NK-92 (cell line): ENCODE results near the gene ELAVL3.
"Not testable (repeated sequence)": the region's sequence is repeated elsewhere in the genome, so short reads cannot be mapped to it uniquely, and the experiment has no call there.

Experiments used
- DNase-seq: peaks from one replicate; lab custom pipeline; 2025; ENCODE audit not compliant: unreplicated experiment; lab: John Stamatoyannopoulos, UW

ELAVL3 gene

DNA sequence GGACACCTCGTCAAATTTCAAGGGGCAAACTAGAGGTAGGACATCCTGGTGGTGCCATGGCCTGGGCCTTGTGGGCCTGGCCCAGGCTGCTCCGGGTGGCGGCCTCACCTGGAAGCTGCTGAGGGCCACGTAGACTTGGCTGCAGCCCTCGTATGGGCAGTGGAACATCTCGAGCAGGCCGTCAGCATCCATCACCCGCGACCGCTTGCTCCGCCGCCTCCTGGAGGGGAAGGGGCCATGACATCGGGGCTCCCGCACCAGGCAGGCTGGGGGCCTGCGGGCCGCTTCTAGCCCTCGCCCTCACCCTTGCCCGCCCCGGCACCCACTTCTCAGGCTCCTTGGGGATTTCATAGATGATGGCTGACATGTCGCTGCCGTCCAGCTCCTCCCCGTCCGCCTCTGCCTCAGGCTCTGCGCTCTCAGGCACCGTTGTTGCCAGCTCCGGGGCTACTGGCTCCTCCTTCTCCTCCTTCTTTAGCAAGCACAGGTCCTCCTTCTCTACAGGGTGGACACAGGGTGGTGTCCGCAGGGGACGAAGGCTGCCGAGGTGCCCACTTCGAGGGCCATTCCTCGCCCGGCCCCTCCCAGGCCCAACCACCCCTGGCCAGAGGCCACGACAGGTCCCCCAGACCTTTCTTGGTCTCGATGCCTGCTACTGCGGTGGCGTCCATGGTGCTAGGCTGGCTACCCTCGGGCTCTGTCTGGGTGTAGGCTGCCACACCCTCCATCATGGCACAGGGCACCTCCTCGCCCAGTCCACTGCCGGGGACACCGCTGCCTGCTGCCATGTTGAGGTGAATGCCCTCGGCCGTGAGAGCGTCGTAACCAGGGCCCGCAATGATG, 6.0 kb upstream of the ELAVL3 start:
- no peak for DNase-seq

DNA sequence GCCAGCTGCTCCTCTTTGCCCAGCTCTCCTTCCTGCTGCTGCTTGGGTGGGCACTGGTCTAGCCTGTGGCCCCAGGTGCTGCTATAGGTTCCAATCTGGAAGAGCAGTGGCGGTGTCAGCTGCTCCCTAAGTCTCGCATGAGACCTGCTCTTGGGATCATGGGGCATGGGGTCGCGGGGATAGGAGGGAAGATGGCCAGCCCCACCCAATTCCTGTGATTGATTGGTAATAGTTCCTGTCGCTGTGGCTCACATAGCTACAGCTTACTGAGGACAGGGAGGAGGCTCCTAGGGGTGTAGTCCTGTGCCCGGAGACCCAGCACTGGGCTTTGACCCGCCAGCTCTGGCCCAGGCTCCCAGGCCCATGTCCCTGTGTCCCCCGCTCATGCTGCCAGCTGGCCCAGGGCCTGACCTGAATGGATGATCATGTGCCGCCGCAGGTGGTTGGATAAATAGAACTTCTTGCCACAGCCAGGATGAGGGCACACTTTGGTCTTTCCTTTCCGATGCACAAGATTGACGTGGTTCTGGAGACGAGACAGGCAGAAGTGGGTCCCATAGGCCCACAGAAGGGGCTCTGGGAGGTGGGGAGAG, 4.5 kb upstream of the ELAVL3 start:
- DNase-seq, result no peak

DNA sequence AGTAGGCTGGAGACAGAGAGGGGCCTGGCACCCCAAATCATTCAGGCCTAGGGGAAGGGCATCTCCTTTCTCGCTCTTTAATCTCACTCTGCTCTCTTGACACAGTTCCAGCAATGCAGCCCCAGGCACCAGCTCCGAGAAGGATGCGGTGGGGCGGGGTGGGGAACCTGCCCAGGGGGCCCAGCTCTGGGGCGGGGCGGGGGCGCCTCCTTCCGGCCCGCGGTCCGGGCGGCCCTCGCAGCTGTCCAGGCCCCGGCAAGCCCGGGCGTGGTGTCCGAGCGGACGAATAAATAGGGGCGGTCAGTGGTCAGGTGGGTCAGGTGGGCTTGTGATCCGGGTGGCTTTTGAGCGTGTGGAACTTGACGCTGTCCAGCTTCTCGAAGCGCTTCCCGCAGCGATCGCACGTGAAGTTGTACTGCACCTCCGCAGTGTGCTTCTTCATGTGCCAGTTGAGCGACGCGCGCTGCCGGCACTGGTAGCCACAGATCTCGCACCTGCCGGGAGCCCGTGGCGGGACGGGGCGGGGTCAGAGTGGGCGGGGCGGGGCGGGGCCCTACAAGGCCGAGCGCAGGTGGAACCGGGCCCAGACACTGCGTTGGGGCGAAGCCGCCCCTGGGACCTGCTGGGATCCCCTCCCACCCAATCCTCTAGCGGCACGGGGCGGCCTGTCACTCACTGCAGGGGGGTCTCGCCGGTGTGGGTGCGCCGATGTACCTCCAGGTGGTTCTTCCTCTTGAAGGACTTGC, 2.7 kb upstream of the ELAVL3 start:
- no peak for DNase-seq

DNA sequence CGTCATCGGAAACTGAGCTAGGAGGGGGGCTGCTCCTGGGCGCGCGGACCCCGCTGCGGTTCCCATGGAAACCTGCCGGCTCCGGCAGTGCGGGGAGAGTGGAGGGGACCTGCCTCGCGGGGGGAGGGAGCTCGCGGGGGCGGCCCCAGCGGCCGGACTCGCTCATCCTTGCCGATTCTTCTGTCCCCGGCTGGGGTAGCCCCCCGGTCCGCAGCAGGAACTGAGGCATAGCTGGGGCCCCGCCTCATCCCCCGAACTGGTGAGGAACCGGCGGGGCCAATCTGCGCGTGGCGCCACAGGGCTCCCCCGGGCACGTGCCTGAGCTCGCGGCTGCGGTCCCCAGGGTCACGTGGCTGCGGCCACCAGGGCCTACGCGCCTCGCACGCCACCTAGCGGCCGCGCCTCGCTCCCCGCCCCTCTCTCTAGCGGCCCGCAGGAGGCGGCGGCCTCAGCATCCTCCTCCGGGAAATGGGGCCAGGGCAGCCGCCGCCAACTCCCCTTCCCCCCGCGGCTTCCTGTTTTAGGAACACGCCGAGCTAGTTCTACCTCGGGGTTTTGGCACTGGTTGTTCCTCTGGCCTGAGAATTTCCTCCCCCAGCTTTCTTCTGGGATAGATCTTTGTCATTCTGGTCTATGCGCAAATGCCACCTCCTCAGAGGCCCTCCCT, 1.7 kb upstream of the ELAVL3 start:
- no peak for DNase-seq

DNA sequence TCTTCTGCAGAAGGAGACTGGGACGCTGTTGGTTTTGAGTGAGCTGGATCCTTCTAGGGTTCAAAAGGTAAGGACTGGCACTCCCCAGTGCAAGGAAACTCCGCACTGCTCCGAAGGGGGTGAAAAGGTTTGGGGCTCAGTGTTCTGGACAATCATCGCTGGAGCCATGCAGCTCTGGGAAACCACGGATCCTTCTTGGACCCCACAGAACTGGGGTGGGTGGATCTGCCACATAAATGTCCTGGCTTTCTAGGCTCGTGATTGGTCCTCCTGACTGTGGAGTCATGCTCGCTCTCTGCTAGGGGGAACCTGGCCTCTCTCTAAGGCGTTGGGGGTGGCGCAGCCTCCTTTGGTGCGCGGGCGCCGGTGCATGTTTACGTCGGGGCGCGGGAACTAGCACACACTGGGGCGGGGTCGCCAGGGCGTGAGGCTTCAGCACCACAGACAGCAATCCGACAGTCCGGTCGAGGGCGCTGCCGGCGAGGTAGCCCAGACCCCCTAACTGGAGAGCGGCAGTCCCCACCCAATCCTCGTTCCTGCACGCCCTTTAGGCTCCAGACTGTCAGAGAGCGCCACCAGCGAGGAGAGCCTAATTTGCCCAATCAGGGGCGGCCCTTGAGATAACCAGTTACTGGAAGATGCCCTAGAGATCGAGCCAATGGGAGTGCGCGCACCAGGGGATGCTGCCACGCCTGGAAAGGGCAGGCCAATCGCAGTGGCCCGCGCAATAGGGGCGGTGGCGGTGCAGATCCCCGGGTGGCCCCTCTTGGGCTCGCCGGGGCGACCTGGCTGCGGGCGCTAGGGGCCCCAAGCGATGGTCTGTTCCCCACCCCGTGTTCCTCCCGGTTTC, 913 bp upstream of the ELAVL3 start:
- no peak for DNase-seq

DNA sequence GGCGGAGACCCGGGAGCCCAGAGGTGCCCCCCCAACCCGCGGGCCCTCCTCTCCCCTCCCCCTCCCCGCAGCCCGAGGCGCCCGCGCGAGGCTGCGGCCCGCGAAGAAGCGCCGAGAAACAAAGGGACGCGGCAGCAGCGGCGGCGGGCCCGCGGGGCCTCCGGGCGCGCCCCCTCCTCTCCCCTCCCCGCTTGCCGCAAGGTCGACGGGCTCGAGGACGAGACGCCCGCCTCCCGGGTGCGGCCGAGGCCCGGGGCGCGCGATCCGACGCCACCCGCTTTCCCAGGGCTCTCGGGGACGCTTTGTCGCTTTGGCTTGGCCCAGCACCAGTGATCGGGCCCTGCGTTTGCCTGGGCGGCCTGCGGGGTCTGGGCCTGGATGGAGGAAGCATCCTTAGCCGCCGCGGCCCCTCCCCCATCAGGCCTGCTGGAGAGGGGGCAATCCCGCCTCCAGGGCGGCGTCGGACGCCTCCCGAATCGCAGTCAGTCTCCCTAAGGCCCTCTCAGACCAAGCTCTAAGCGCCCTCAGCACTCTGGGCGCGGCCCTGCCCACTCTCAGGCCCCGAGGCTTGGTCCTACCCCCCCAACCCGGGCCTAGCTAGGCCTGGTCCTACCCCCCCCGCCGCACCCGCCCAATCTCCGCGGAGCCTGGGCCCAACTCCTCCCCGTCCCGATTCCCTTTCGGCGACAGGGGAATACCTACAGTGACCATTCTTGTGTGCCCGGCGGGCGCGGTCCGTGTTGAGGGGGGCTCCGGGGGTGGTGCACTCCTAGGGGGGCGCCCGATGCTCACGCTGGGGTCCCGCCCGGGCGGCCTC, 740 bp downstream of the ELAVL3 start:
- DNase-seq, result no peak

DNA sequence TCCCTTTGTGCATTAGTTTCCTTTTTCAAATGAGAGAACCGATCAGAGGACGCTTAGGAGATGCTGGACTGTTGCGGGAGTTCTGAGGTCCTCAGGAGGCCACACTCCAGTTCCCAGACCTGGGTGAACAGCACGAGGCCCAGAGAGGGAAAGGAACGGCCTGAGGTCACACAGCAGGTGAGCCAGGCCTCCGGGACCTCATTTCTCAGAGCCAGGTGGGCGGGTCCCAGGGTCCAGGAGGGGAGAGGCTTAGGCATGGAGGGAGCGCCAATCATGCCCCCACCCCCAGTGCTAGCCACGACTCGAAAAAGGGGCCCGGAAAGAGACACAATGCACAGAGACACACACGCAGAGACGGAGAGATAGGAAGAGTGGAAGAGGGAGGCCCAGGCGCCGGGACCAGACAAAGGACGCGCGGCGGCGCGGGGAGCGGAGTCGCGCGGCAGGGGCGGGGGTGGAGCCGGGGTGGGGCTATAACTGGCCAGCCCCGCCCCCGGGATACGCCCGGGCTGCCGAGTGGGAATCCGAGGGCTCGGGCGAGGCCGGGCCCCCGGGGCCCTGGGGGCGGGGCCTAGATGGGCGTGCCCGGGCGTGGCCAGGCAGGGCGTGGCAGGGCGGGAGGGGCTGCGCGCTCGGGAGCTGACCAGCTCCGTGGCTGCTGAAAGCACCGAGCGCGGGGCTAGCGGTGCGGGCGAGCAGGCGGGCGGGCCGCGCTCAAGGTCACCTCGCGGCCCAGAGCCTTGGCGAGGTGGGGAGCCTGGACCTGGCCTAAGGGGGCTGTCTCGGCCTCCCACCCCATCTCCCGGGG, 1.6 kb downstream of the ELAVL3 start:
- DNase-seq, result no peak

DNA sequence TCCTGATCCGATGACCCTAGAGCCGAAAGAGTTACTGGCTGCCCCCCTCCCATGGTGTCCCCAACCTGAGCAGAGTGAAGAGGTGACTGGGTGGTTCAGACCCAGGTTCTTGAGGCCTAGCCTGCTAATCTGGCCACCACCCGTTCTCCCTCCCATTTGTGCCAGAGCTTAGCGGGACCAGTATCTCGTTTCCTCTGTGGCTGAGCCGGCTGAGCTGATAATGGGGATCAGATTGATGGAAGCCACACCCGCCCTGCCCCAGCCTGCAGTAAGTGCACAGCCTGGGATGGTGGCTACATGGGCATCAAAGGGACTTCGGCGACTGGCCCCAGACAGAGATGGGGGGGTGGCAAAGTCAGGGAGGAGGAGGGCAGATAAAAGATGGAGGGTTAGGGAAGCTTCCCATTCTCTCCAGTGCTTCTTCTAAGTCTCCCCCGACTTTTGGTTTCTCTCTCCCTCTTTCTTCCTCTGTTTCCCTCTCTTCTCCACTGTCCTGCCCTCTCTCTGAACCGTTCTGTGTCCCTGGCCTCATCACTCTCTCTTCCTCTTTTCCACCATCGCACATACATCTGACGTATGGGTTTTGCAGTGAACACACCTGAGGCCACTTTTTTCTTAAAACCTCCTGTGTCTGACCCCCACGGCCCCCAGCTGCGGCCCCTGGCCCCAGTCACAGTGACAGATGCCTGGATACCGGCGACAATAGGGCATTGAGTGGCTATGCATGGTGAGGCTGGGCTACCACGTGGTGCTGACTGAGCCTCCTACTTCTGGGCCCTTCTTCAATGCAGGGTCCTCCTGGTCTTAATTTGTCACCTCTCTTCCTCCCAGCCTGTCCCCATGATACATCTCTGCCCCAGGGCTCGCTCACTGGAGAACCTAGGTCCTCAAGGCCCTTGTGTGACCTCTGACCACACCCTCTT, 2.4 kb downstream of the ELAVL3 start:
- no peak for DNase-seq

DNA sequence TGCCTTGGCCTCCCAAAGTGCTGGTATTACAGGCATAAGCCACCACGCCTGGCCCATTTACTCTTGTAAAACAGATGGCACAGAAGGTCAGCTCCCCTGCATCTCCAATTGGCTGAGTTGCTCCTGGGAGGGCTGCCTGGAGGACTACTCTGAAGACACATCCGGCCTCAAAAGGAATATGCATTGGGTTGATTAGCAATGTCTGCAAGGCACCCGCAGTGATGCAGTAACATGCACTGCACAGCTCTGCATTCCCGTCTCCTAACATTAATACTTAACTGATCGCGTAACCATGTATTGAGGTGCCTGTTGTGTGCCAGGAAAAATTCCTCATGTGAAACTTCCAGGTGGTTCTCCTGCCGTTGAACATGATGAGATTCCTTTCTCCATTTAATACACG, 5.0 kb downstream of the ELAVL3 start:
- no peak for DNase-seq

DNA sequence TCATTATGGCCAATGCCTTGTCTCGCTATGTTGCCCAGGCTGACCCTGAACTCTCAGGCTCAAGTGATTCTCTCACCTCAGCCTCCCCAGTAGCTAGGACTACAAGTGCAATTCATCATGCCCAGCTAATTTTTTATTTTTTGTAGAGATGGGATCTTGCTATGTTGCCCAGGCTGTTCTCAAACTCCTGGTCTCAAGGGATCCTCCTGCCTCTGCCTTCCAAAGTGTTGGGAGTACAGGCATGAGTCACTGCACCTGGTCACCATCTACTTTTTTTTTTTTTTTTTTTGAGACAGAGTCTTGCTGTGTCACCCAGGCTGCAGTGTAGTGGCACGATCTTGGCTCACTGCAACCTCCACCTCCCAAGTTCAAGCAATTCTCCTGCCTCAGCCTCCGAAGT, 5.5 kb downstream of the ELAVL3 start:
- not testable (repeated sequence) for DNase-seq

DNA sequence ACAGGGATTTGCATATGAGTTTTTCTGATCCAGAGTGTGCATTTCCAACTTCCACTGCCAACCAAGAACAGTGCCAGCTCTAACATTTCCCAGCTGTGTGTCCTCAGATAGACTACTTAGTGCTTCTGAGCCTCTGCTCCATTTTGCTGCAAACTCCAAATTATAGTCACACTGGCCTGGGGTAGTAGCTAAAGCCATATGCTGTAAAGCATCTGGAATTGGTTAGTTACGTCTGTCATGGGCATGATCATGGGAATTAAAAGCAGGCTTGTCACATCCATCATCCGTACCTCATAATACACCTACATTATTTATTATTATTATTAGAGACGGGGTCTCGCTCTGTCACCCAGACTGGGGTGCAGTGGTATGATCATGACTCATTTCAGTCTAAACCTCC, 7.1 kb downstream of the ELAVL3 start:
- no peak for DNase-seq

DNA sequence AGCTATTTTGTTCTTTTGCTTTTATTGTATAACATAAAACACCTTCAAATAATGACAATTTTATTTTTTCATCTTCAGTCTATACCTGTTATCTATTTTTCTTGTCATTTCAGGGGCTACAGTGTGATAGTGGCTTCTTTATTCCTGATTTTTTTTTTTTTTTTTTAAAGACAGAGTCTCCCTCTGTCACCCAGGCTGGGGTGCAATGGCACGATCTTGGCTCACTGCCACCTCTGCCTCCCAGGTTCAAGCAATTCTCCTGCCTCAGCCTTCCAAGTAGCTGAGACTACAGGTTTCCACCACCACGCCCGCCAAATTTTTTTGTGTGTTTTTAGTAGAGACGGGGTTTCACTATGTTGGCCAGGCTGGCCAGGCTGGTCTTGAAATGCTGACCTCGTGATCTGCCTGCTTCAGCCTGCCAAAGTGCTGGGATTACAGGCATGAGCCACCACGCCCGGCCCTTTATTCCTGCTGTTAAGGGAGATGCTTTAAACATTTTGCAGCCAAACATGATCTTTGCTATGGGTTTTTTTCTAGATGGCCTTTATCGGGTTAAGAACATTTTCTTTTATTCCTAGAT, 12.5 kb downstream of the ELAVL3 start:
- not testable (repeated sequence) for DNase-seq

DNA sequence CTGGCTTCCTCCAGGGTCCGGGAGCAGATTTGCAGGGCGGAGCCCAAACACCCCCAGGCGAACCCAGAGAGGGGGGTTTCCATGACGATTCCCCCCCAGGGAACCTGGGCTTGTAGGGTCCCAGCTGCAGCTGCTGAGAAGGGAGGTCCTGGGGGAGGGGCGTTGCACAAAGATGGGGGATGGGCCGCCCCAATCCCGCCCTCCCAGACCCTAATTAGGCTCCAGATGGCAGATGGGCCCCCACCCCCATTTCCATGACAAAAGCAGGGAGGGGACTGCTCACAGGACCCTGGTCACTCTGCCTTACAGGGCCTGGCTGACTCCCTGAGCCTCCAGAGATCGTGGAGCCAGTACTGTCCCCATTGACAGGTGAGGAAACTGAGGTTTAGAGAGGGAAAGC, 15.2 kb downstream of the ELAVL3 start:
- no peak for DNase-seq

DNA sequence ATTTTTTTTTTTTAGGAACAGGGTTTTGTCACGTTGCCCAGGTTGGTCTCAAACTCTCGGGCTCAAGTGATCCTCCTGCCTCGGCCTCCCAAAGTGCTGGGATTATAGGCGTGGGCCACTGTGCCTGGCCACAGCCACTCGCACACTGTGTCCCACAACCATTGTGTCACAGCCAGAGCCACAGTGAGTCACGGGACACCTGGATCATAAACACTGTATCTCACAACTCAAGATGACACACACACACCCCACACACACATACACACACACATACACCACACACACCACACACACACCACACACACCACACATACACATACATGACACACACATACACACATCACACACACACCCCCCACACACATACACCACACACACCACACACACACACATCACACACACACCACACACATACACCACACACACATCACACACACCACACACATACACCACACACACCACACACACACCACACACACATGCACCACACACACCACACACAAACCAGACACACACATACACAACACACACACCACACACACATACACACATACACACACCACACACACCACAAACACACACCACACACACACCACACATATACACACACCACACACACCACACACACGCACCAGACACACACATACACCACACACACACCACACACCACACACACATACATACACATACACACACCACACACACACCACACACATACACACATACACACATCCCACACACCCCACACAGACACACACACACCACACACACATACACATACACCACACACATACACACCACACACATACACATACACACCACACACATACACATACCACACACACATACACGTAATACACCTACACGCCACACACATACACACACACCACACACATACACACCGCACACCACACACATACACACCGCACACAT, 16.2 kb downstream of the ELAVL3 start:
- no peak for DNase-seq

DNA sequence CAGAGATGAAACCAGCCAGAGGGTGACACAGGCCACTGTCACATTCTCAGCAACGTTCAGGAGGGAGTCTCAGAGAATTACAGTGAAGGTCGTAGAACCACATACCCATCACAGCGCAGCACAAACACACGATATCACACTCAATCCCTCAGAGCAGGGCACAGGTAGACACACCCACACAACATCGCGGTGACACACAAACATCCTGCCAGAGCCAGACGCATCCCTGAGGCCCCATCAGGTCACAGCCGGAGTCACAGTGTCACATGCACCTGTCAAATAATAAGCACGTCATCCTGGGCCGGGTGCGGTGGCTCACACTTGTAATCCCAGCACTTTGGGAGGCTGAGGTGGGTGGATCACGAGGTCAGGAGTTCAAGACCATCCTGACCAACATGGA, 17.5 kb downstream of the ELAVL3 start:
- no peak for DNase-seq

DNA sequence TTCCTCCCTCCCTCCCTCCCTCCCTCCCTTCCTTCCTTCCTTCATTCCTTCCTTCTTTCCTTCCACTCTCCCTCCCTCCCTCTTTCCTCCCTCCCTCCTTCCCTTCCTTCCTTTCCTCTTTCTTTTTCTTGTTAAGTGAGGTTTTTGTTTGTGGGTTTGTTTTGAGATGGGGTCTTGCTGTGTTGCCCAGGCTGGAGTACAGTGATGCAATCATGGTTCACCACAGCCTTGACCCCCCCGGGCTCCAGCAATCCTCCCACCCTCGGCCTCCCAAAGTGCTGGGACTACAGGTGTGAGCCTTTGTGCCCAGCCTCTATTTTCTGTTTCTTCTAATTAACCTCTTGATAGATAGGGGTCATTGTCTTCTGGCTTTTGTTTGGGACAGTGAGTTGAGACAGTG, 19.4 kb downstream of the ELAVL3 start:
- DNase-seq, result no peak
